ENCODE data around the gene ADO. TPM values are rescaled to one million over a fixed set of nuclear protein-coding genes. Genes with fewer than 3 reads are reported as not detected.
"Not testable (repeated sequence)": the region's sequence is repeated elsewhere in the genome, so short reads cannot be mapped to it uniquely, and the experiment has no call there.

Gene ADO
- total RNA-seq, 1 donor from 2014 or later, result 41.0 TPM

DNA sequence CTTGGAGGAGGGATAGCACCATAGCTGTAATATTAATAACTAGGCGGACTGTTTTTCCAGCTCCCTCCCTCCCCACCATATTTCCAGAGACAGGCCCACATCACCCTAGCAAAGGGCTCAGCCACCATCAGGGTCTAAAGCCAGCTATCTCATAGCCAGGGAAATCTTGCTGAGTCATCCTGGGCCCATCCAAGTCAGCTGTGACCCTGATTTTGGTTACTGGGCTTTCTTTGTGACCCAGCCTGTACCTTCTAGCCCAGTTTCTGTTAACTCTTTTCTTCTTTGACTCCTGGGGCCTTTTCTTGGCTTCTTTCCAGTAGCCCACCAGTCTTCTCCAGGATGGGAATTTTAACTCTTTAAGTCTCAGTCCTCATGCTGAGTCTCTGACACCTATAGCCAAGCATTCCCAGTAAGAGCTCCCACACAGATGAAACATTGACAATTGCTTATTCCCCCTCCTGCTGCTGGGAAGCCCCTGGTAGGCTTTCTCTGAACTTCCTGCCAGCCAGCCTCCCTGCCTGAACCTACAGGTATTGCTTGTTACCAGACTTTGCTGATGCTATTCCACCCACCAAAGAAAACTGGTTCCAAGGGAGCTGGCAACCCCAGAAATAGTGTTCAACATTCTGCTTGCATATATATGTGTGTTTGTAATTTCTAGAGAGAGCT is 34.8 kb upstream of the ADO start:
- TF ChIP-seq, protein P1, sequence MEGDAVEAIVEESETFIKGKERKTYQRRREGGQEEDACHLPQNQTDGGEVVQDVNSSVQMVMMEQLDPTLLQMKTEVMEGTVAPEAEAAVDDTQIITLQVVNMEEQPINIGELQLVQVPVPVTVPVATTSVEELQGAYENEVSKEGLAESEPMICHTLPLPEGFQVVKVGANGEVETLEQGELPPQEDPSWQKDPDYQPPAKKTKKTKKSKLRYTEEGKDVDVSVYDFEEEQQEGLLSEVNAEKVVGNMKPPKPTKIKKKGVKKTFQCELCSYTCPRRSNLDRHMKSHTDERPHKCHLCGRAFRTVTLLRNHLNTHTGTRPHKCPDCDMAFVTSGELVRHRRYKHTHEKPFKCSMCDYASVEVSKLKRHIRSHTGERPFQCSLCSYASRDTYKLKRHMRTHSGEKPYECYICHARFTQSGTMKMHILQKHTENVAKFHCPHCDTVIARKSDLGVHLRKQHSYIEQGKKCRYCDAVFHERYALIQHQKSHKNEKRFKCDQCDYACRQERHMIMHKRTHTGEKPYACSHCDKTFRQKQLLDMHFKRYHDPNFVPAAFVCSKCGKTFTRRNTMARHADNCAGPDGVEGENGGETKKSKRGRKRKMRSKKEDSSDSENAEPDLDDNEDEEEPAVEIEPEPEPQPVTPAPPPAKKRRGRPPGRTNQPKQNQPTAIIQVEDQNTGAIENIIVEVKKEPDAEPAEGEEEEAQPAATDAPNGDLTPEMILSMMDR (conservative IDR thresholded peaks at IDR 0.05), result no peak
- DNase-seq (ENCODE audit: low read depth, low spot score), result no peak
- H3K36me3 Mint-ChIP-seq (ENCODE audit: low read depth), result peaks cover 4% of the 10 kb centered on the region

DNA sequence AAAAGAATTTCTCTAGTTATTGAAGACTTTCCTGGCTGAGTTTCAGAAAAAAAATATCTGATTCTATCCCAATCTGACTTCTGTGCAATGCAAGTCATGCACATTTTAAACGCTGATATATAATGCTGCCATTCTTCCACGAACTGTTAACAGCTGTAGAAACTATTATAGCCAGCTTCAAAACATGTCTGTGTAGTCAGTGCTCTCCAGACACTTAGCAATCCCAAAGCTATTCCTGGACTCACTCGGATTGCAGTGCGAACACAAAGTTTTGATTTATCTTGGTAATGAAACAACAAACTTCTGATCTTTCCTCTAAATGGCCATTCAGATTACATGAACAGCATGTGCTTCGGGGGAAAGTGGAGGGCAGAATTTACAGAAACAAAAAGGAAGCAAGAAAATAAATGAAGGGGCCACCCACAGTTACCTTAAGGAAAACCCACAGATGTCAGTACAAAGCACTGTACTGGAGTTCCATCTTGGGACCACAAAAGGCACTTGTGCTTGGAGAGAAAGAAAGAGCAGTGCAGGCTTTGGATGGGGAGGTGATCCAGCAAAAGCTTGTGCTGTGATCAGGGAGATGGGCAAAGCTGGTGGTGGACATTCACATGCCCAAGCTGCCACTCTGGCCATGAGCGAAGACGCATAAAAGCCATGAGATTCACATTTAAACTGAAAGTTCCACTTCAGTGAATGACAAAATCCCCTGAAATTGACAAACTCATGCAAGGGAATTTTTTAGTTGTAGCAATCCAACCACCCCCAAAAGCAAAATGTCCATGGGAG is 32.1 kb upstream of the ADO start:
- DNase-seq (ENCODE audit: low read depth, low spot score), result no peak
- TF ChIP-seq, protein P1 (conservative IDR thresholded peaks at IDR 0.05), result no peak
- H3K9me3 Mint-ChIP-seq, result peaks cover 4% of the 10 kb centered on the region
- peaks cover 53% of the 10 kb centered on the region for H3K4me1 Mint-ChIP-seq
- peak overlapping the region; percentile 10 for H3K4me3 Mint-ChIP-seq
- H3K27me3 Mint-ChIP-seq (ENCODE audit: low read depth), result no peaks in the 10 kb centered on the region
- peak overlapping the region; percentile 69 for H3K27ac Mint-ChIP-seq (ENCODE audit: unreplicated experiment)
- H3K36me3 Mint-ChIP-seq (ENCODE audit: low read depth), result peaks cover 4% of the 10 kb centered on the region

More for the DNA sequence above, 34.8 kb upstream of the ADO start:
- H3K4me1 Mint-ChIP-seq, result peaks cover 62% of the 10 kb centered on the region
- H3K9me3 Mint-ChIP-seq, result peaks cover 4% of the 10 kb centered on the region
- H3K27me3 Mint-ChIP-seq (ENCODE audit: low read depth), result no peaks in the 10 kb centered on the region
- H3K4me3 Mint-ChIP-seq, result no peak overlapping the region
- H3K27ac Mint-ChIP-seq (ENCODE audit: unreplicated experiment), result peak overlapping the region; percentile 88

DNA sequence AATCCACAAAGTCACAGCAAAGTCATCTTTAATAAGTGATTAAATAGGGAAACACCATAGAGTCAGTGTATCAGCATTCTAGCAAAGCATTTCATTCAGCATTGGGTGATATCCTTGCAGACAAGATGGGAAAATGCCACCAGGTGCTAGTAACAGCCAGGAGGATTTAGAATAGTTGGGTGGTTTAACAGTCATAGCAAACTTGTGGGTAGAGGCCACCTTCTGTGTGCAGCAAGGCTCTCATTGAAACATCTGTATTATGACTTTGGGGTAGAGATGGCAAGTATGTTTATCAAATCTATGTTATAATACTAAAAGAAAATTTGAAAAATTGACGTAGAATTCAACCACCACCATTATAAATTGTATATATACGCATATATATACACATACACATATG is 26.4 kb upstream of the ADO start:
- peaks cover 6% of the 10 kb centered on the region for H3K36me3 Mint-ChIP-seq (ENCODE audit: low read depth)
- H3K27me3 Mint-ChIP-seq (ENCODE audit: low read depth), result no peaks in the 10 kb centered on the region
- TF ChIP-seq, protein P1 (conservative IDR thresholded peaks at IDR 0.05), result no peak
- H3K4me3 Mint-ChIP-seq, result no peak overlapping the region
- H3K9me3 Mint-ChIP-seq, result peaks cover 4% of the 10 kb centered on the region
- H3K4me1 Mint-ChIP-seq, result peaks cover 6% of the 10 kb centered on the region
- H3K27ac Mint-ChIP-seq (ENCODE audit: unreplicated experiment), result no peak overlapping the region
- DNase-seq (ENCODE audit: low read depth, low spot score), result no peak

DNA sequence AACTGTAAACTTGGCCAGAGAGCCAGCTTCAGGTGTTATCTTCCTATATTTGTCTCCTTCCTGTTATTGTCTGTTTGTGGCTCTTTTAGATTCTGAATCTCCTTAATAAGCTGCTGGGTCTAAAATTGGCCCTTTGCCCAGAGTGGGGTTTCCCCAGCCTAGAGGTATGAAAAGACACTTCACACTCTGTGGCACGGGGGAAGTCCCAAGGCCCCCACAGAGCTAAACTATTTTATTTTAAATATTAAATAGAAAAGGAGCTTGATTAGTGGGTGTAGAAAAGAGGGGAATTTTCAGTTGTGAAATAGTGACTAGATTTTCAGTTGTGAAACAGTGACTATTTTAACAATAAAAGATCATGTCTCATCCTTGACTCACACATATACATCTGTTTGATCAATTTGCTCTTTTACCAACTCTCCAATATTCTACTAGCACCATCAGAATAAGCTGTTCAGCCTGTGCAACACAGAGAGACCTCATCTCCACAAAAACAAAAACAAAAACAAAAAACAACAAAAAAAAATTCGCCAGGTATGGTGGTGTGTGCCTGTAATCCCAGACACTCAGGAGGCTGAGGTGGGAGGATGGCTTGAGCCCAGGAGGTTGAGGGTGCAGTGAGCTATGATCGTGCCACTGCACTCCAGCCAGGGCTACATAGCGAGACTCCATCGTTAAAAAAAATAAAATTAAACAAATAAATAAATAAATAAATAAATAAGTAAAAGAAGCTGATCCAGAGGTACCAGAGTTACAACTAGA is 24.9 kb upstream of the ADO start:
- peaks cover 12% of the 10 kb centered on the region for H3K36me3 Mint-ChIP-seq (ENCODE audit: low read depth)
- no peak overlapping the region for H3K4me3 Mint-ChIP-seq
- H3K27ac Mint-ChIP-seq (ENCODE audit: unreplicated experiment), result no peak overlapping the region
- H3K4me1 Mint-ChIP-seq, result no peaks in the 10 kb centered on the region
- no peak for DNase-seq (ENCODE audit: low read depth, low spot score)
- peaks cover 9% of the 10 kb centered on the region for H3K9me3 Mint-ChIP-seq
- H3K27me3 Mint-ChIP-seq (ENCODE audit: low read depth), result no peaks in the 10 kb centered on the region
- TF ChIP-seq, protein P1 (conservative IDR thresholded peaks at IDR 0.05), result no peak

DNA sequence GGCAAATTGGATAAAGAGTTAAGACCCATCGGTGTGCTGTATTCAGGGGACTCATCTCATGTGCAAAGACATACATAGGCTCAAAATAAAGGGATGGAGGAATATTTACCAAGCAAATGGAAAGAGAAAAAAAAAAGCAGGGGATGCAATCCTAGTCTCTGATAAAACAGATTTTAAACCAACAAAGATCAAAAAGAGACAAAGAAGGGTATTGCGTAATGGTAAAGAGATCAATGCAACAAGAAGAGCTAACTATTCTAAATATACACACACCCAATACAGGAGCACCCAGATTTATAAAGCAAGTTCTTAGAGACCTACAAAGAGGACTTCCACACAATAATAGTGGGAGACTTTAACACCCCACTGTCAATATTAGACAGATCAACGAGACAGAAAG is 20.0 kb upstream of the ADO start:
- not testable (repeated sequence) for H3K27ac Mint-ChIP-seq (ENCODE audit: unreplicated experiment); H3K27me3 Mint-ChIP-seq (ENCODE audit: low read depth); DNase-seq (ENCODE audit: low read depth, low spot score); H3K4me1 Mint-ChIP-seq; H3K4me3 Mint-ChIP-seq
- peaks cover 20% of the 10 kb centered on the region for H3K9me3 Mint-ChIP-seq
- peaks cover 33% of the 10 kb centered on the region for H3K36me3 Mint-ChIP-seq (ENCODE audit: low read depth)

DNA sequence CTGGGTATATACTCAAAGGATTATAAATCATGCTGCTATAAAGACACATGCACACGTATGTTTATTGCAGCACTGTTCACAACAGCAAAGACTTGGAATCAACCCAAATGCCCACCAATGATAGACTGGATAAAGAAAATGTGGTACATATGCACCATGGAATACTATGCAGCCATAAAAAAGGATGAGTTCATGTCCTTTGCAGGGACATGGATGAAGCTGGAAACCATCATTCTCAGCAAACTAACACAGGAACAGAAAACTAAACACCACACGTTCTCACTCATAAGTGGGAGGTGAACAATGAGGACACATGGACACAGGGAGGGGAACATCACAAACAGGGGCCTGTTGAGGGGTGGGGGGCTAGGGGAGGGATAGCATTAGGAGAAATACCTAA is 16.2 kb upstream of the ADO start:
- not testable (repeated sequence) for H3K4me3 Mint-ChIP-seq; H3K27ac Mint-ChIP-seq (ENCODE audit: unreplicated experiment); H3K27me3 Mint-ChIP-seq (ENCODE audit: low read depth); DNase-seq (ENCODE audit: low read depth, low spot score)
- Mint-ChIP-seq H3K9me3 (peaks cover 20% of the 10 kb centered on the region), H3K36me3 (ENCODE audit: low read depth) (peaks cover 31% of the 10 kb centered on the region), H3K4me1 (peaks cover 15% of the 10 kb centered on the region)

All from neural crest cell (in vitro differentiated cells).